OCI-LY3 (cell line): ENCODE measurements around the gene RRAS2.

Source experiments
- H2AFZ ChIP-seq: fragments of 200-600, 300-600 bp; shearing (Covaris generic); 2 replicates; pipeline ENCODE4 v1.6.0; 2014; ENCODE audit warnings: antibody characterized with exemption, low read depth, low read length
- H3K27ac ChIP-seq: fragments of 200-600, 300-600 bp; sonication (generic); 2 replicates; pipeline ENCODE4 v1.5.1; 2014; ENCODE audit warnings: mild to moderate bottlenecking, low read length, moderate library complexity, mixed read lengths
- H3K27me3 ChIP-seq: fragments of 200-600, 300-600 bp; sonication (generic); 2 replicates; pipeline ENCODE4 v1.6.1; 2014; ENCODE audit warnings: low read depth, low read length, mixed read lengths
- H3K36me3 ChIP-seq: fragments of 200-600, 300-600 bp; sonication (generic); replicated peaks from 2 replicates; pipeline ENCODE3; 2014; ENCODE audit warnings: low read depth, low read length, mixed read lengths
- H3K4me1 ChIP-seq: fragments of 300-600, 200-600 bp; sonication (generic); 2 replicates; pipeline ENCODE4 v1.6.1; 2014; ENCODE audit warnings: low read length, mixed read lengths
- H3K4me2 ChIP-seq: fragments of 200-600, 300-600 bp; sonication (generic); 2 replicates; pipeline ENCODE4 v1.6.1; 2014; ENCODE audit warnings: low read length, mixed read lengths
- H3K4me3 ChIP-seq: fragments of 300-600, 200-600 bp; sonication (generic); 2 replicates; pipeline ENCODE4 v1.5.1; 2014; ENCODE audit warnings: antibody characterized with exemption, mild to moderate bottlenecking, low read length, moderate library complexity
- H3K79me2 ChIP-seq: fragments of 300-600, 200-600 bp; shearing (Covaris generic); 2 replicates; pipeline ENCODE4 v1.6.1; 2014; ENCODE audit warnings: mild to moderate bottlenecking, low read length, mixed read lengths
- H3K9ac ChIP-seq: fragments of 300-600, 200-600 bp; shearing (Covaris generic); 2 replicates; pipeline ENCODE4 v1.6.0; 2014; ENCODE audit warnings: mild to moderate bottlenecking, low read length, moderate library complexity
- H3K9me3 ChIP-seq: fragments of 200-600, 300-600 bp; shearing (Covaris generic); 2 replicates; pipeline ENCODE4 v1.6.1; 2014; ENCODE audit warnings: low read length, mixed read lengths; ENCODE audit not compliant: insufficient read depth
- H4K20me1 ChIP-seq: fragments of 200-600, 300-600 bp; sonication (generic); 2 replicates; pipeline ENCODE4 v1.6.1; 2016; ENCODE audit warnings: low read length, mixed read lengths; ENCODE audit not compliant: insufficient read depth
- EZH2phosphoT487 ChIP-seq: fragments of 200-600 bp; shearing (Covaris generic); IDR thresholded peaks from 2 replicates; pipeline ENCODE4 v1.6.1; 2018; ENCODE audit warnings: antibody characterized with exemption, mixed run types, low read depth
- TF ChIP-seq, protein P1 (sequence below): fragments of 200-600, 300-600 bp; sonication (generic); IDR thresholded peaks from 2 replicates; pipeline ENCODE4 v1.5.1; 2014; ENCODE audit warnings: antibody characterized with exemption, low read length, low read depth

The RRAS2 gene

DNA sequence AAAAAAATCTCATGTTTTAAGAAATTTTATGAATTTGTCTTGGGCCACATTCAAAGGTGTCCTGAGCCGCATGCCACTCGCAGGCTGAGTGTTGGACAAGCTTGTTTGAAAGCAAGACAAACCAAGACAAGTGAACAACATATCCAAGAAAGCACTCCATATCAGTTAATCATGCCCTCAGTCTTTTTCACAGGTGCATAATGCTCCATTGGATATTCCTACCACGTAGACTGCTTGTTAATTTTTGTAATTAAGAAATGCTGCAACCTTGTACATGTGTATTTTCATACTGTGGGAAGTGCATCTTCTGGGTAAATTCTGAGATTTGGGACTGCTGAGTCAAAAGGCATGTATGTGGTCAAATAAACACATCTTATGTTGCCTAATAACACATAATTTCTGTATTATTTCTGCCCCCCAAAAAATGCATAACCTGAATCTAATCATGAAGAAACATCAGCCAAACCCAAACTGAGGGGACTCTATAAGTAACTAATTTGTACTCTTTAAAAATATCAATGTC is 8.2 kb downstream of the RRAS2 start:
- Histone ChIP-seq H3K9me3 (peaks cover 2% of the 10 kb centered on the region; the same call in 1 of the 2 replicates), H3K79me2 (peaks cover 93% of the 10 kb centered on the region), H4K20me1 (peaks cover 7% of the 10 kb centered on the region), H3K36me3 (peaks cover 25% of the 10 kb centered on the region), H3K9ac (no peak overlapping the region), H3K4me2 (no peak overlapping the region), H3K27ac (no peak overlapping the region), H3K27me3 (no peaks in the 10 kb centered on the region), H3K4me3 (no peak overlapping the region), H3K4me1 (peaks cover 3% of the 10 kb centered on the region; the same call in 1 of the 2 replicates), H2AFZ (no peak overlapping the region)
- TF ChIP-seq EZH2phosphoT487 = no peak
- TF ChIP-seq, protein P1, sequence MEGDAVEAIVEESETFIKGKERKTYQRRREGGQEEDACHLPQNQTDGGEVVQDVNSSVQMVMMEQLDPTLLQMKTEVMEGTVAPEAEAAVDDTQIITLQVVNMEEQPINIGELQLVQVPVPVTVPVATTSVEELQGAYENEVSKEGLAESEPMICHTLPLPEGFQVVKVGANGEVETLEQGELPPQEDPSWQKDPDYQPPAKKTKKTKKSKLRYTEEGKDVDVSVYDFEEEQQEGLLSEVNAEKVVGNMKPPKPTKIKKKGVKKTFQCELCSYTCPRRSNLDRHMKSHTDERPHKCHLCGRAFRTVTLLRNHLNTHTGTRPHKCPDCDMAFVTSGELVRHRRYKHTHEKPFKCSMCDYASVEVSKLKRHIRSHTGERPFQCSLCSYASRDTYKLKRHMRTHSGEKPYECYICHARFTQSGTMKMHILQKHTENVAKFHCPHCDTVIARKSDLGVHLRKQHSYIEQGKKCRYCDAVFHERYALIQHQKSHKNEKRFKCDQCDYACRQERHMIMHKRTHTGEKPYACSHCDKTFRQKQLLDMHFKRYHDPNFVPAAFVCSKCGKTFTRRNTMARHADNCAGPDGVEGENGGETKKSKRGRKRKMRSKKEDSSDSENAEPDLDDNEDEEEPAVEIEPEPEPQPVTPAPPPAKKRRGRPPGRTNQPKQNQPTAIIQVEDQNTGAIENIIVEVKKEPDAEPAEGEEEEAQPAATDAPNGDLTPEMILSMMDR = no peak

DNA sequence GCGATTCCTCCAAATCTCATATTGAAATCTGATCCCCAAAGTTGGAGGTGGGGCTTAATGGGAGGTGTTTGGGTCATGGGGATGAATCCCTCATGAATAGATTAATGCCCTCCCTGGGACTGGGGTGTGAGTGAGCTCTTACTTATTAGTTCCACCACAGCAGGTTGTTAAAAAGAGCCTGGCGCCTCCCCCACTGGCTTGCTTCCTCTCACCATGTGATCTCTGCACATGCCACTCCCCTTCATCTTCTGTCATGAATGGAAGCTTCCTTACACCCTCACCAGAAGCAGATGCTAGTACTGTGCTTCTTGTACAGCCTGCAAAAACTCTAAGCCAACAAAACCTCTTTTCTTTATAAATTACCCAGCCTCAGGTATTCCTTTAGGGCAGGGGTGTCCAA is 8.8 kb downstream of the RRAS2 start:
- H3K79me2 ChIP-seq = peaks cover 93% of the 10 kb centered on the region
- TF ChIP-seq, protein P1 = no peak
- TF ChIP-seq EZH2phosphoT487 = no peak
- H2AFZ ChIP-seq = no peak overlapping the region
- no peaks in the 10 kb centered on the region for H3K27me3 ChIP-seq
- H3K27ac ChIP-seq = no peak overlapping the region
- peaks cover 5% of the 10 kb centered on the region; the same call in 1 of the 2 replicates for H4K20me1 ChIP-seq
- no peaks in the 10 kb centered on the region; the same call in 1 of the 2 replicates for H3K4me1 ChIP-seq
- peaks cover 2% of the 10 kb centered on the region; the same call in 1 of the 2 replicates for H3K9me3 ChIP-seq
- H3K4me2 ChIP-seq = no peak overlapping the region
- H3K36me3 ChIP-seq = peaks cover 28% of the 10 kb centered on the region
- no peak overlapping the region for H3K4me3 ChIP-seq
- no peak overlapping the region for H3K9ac ChIP-seq

DNA sequence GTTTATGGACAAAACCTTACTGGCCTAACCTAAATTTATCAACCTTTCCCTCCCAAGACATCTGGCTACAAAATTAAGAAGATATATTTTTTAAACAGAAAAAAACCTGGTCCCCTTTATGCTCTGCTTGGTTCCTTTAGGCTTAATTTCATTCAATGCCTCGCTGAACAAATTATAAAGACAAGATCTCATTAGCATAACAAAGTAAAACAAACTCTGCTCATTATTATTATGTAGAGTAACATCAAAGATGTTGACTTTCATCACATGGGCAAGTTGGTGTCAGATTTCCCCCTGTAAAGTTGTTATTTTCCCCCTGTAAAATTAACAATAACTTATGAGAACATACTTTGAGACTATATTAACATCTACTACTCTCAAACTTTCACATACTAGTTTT is 11.0 kb downstream of the RRAS2 start:
- Histone ChIP-seq H2AFZ (no peak overlapping the region), H3K4me2 (no peak overlapping the region), H3K27me3 (no peaks in the 10 kb centered on the region), H4K20me1 (peaks cover 5% of the 10 kb centered on the region; the same call in 1 of the 2 replicates), H3K9ac (no peak overlapping the region), H3K4me3 (no peak overlapping the region), H3K27ac (no peak overlapping the region), H3K4me1 (no peaks in the 10 kb centered on the region; the same call in 1 of the 2 replicates), H3K79me2 (peaks cover 92% of the 10 kb centered on the region), H3K9me3 (peaks cover 2% of the 10 kb centered on the region; the same call in 1 of the 2 replicates), H3K36me3 (peaks cover 28% of the 10 kb centered on the region)
- TF ChIP-seq EZH2phosphoT487 = no peak
- TF ChIP-seq, protein P1 = no peak

DNA sequence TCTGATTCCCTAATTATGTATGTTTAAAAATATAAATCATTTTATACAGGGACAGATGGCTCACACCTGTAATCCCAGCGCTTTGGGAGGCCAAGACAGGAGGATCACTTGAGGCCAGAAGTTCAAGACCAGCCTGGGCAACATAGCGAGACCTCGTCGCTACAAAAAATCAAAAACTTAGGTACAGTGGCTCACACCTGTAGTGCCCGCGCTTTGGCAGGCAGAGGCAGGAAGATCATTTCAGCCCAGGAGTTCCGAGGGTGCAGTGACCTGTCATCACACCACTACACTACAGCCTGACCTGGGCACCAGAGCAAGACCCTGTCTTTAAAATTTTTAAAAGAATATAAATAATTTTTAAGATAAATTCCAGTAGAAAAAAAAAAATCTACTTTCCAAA is 11.5 kb downstream of the RRAS2 start:
- Histone ChIP-seq H3K4me2 (no peak overlapping the region), H3K4me1 (no peaks in the 10 kb centered on the region; the same call in 1 of the 2 replicates), H3K36me3 (peaks cover 28% of the 10 kb centered on the region), H3K27ac (no peak overlapping the region), H3K27me3 (no peaks in the 10 kb centered on the region), H3K9me3 (peaks cover 2% of the 10 kb centered on the region; the same call in 1 of the 2 replicates), H2AFZ (no peak overlapping the region), H3K79me2 (peaks cover 93% of the 10 kb centered on the region), H3K4me3 (no peak overlapping the region), H4K20me1 (peaks cover 5% of the 10 kb centered on the region; the same call in 1 of the 2 replicates), H3K9ac (no peak overlapping the region)
- TF ChIP-seq, protein P1 = no peak
- no peak for TF ChIP-seq EZH2phosphoT487
